HEK293 (cell line): ENCODE measurements around the gene MRC2.

ENCODE experiments used
- CTCF ChIA-PET: fragments of 350-600 bp; formaldehyde crosslinking; extraction: SDS; loops from one replicate; lab custom pipeline; 2021; ENCODE audit warnings: antibody characterized with exemption; lab: Yijun Ruan, JAX
- POLR2A ChIA-PET: fragments of 300-600 bp; formaldehyde crosslinking; extraction: SDS; loops from one replicate; lab custom pipeline; 2020; ENCODE audit warnings: antibody characterized with exemption, inconsistent platforms; lab: Yijun Ruan, JAX
- H3K27ac ChIP-seq: fragments of 200-500 bp; sonication (Bioruptor generic); 2 replicates; pipeline ENCODE4 v1.5.1; 2014; ENCODE audit warnings: low read depth, low read length, control low read depth, inconsistent platforms; ENCODE audit errors: extremely low read depth
- H3K36me3 ChIP-seq, 2 experiments: fragments of 200-500 bp in 1 of 2; sonication (Bioruptor generic) in 1 of 2; 1 replicate in 1 of 2; 2 replicates in 1 of 2; pipeline ENCODE4 v1.5.1; 2014 to 2017; ENCODE audit warnings: inconsistent platforms in 2 of 2, low read length in 2 of 2; ENCODE audit not compliant: control insufficient read depth in 2 of 2, insufficient read depth in 1 of 2
- H3K4me1 ChIP-seq: fragments of 200-500 bp; sonication (Bioruptor generic); 2 replicates; pipeline ENCODE4 v1.5.1; 2014; ENCODE audit warnings: mild to moderate bottlenecking, low read length, inconsistent platforms; ENCODE audit not compliant: control insufficient read depth, insufficient read depth
- H3K4me3 ChIP-seq: 2 replicates; pipeline ENCODE4 v1.5.1; 2011; ENCODE audit warnings: low read depth, mild to moderate bottlenecking, control low read depth, low read length, moderate library complexity
- H3K9me3 ChIP-seq: fragments of 200-500 bp; sonication (Bioruptor generic); 2 replicates; pipeline ENCODE4 v1.5.1; 2014; ENCODE audit warnings: low read depth, low read length, inconsistent platforms; ENCODE audit not compliant: control insufficient read depth, insufficient read depth
- MYNN ChIP-seq: fragments of 450-650 bp; formaldehyde crosslinking; IDR thresholded peaks from 2 replicates; pipeline ENCODE4 v1.5.1; 2016; ENCODE audit warnings: missing biosample characterization, missing genetic modification characterization, borderline replicate concordance
- PRDM4 ChIP-seq: fragments of 450-650 bp; formaldehyde crosslinking; IDR thresholded peaks from 2 replicates; pipeline ENCODE4 v1.5.1; 2017; ENCODE audit warnings: missing biosample characterization, missing genetic modification characterization
- SALL2 ChIP-seq: fragments of 450-650 bp; formaldehyde crosslinking; IDR thresholded peaks from 2 replicates; pipeline ENCODE4 v1.5.0; 2017; ENCODE audit warnings: missing biosample characterization, mild to moderate bottlenecking, missing genetic modification characterization, borderline replicate concordance
- TRIM28 ChIP-seq: IDR thresholded peaks from 2 replicates; pipeline ENCODE4 v1.6.1; 2011; ENCODE audit warnings: low read length, control low read depth, borderline replicate concordance
- YY1 ChIP-seq: fragments of 450-650 bp; formaldehyde crosslinking; IDR thresholded peaks from 2 replicates; pipeline ENCODE4 v1.5.1; 2018; ENCODE audit warnings: missing biosample characterization, missing genetic modification characterization
- ZEB2 ChIP-seq: fragments of 450-650 bp; formaldehyde crosslinking; IDR thresholded peaks from 2 replicates; pipeline ENCODE4 v1.5.1; 2016; ENCODE audit warnings: missing biosample characterization, missing genetic modification characterization
- ZNF211 ChIP-seq: fragments of 450-650 bp; formaldehyde crosslinking; IDR thresholded peaks from 2 replicates; pipeline ENCODE4 v1.5.1; 2016; ENCODE audit warnings: low read depth, missing biosample characterization, missing genetic modification characterization
- ZNF24 ChIP-seq: fragments of 450-650 bp; formaldehyde crosslinking; IDR thresholded peaks from 2 replicates; pipeline ENCODE4 v1.5.1; 2016; ENCODE audit warnings: missing biosample characterization, missing genetic modification characterization
- ZNF302 ChIP-seq: fragments of 450-650 bp; formaldehyde crosslinking; IDR thresholded peaks from 2 replicates; pipeline ENCODE4 v1.5.1; 2016; ENCODE audit warnings: missing biosample characterization, missing genetic modification characterization, low read depth
- ZNF501 ChIP-seq: fragments of 450-650 bp; formaldehyde crosslinking; IDR thresholded peaks from 2 replicates; pipeline ENCODE4 v1.5.1; 2016; ENCODE audit warnings: missing biosample characterization, missing genetic modification characterization
- ZNF521 ChIP-seq: fragments of 450-650 bp; formaldehyde crosslinking; IDR thresholded peaks from 2 replicates; pipeline ENCODE4 v1.5.1; 2017; ENCODE audit warnings: missing biosample characterization, mild to moderate bottlenecking, missing genetic modification characterization
- ZNF639 ChIP-seq: fragments of 450-650 bp; formaldehyde crosslinking; IDR thresholded peaks from 2 replicates; pipeline ENCODE4 v1.5.1; 2016; ENCODE audit warnings: missing biosample characterization, missing genetic modification characterization
- ZNF701 ChIP-seq: fragments of 450-650 bp; formaldehyde crosslinking; IDR thresholded peaks from 2 replicates; pipeline ENCODE4 v1.5.1; 2016; ENCODE audit warnings: missing biosample characterization, missing genetic modification characterization
- TF ChIP-seq, protein P1 (sequence below): fragments of 450-650 bp; formaldehyde crosslinking; IDR thresholded peaks from 2 replicates; pipeline ENCODE4 v1.5.1; 2016; ENCODE audit warnings: missing biosample characterization, missing genetic modification characterization
- TF ChIP-seq, protein P2 (sequence below): fragments of 450-650 bp; formaldehyde crosslinking; conservative IDR thresholded peaks from 2 replicates; pipeline ENCODE4 v1.5.1; 2016; ENCODE audit warnings: low read depth, missing biosample characterization, missing genetic modification characterization

MRC2 gene

GRCh38 chr17:62656446-62656845 is 29.0 kb downstream of the MRC2 start (continued):
- TF ChIP-seq PRDM4 (tag by site-specific recombination) (no peak), ZNF639 (tag by site-specific recombination) (no peak), ZNF211 (tag by site-specific recombination) (no peak), YY1 (no peak), SALL2 (tag by site-specific recombination) (no peak), ZNF501 (tag by site-specific recombination) (no peak)
- TF ChIP-seq, protein P1, sequence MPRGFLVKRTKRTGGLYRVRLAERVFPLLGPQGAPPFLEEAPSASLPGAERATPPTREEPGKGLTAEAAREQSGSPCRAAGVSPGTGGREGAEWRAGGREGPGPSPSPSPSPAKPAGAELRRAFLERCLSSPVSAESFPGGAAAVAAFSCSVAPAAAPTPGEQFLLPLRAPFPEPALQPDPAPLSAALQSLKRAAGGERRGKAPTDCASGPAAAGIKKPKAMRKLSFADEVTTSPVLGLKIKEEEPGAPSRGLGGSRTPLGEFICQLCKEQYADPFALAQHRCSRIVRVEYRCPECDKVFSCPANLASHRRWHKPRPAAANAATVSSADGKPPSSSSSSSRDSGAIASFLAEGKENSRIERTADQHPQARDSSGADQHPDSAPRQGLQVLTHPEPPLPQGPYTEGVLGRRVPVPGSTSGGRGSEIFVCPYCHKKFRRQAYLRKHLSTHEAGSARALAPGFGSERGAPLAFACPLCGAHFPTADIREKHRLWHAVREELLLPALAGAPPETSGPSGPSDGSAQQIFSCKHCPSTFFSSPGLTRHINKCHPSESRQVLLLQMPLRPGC (tag by site-specific recombination): no peak

DNA sequence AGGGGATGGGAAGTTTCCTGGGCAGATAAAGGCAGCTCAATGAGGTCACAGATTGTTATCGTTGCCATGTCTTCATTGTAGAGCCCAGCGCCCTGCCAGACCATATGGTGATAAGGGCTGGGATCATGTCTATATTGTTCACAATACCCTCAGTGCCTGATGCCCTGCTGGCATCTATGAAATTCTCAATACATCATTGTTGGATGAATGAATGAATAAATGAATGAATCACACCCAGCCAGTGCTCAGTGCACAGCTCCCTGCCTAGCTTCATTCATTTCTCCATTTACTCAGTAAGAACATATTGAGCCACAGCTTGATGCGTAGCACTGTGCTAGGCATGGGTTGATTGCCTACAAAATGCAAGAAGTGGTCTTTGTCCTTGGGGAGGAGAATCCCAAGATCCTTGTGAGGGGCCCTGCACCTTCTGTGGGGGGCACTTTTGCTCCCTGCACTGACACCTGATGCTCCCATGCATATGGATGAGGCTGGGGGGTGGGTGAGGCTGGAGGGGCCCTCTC is 29.7 kb downstream of the MRC2 start:
- peaks cover 9% of the 10 kb centered on the region for H3K4me1 ChIP-seq
- H3K36me3 ChIP-seq: peaks cover 0 to 13% of the 10 kb centered on the region in 2 experiments; a peak in 1 of 3 replicates
- no peaks in the 10 kb centered on the region for H3K9me3 ChIP-seq
- ChIA-PET POLR2A (no interaction called here), CTCF (interaction anchor here (0.6 to 1.0 kb wide), 2 partner anchors 175 to 235 kb away, joined by 3 read pairs; no protein-coding TSS in a partner anchor)
- H3K4me3 ChIP-seq: no peak overlapping the region
- no peak overlapping the region for H3K27ac ChIP-seq
- TF ChIP-seq ZNF24 (tag by site-specific recombination) (no peak), TRIM28 (peak; percentile 30; the same call in 1 of the 2 replicates)

DNA sequence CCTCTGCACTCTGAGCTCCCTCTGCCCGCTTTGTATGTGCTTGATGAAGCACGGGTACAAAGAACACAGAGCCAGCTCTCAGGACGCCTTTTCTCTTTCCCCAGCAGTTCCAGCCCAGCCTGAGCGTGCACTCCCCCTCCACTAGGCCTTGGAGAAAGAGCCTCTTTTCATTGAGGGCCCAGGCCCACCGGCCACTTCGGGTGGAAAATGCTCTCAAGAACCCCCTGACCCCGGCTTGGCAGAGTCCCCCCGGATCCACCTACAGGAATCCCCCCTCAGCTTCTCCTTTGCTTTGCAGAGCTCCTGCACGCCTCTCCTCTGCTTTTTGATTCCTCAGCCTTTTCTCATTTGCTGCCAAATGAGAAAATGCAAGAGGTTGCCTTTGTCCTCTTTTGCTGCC is 30.2 kb downstream of the MRC2 start:
- CTCF ChIA-PET: interaction anchor here (0.7 kb wide), 1 partner anchor 1245 kb away, joined by 5 read pairs; no protein-coding TSS in a partner anchor
- TF ChIP-seq ZNF521: no peak
- TF ChIP-seq ZNF302 (tag by site-specific recombination): no peak
- TF ChIP-seq ZEB2: no peak
- TF ChIP-seq, protein P2, sequence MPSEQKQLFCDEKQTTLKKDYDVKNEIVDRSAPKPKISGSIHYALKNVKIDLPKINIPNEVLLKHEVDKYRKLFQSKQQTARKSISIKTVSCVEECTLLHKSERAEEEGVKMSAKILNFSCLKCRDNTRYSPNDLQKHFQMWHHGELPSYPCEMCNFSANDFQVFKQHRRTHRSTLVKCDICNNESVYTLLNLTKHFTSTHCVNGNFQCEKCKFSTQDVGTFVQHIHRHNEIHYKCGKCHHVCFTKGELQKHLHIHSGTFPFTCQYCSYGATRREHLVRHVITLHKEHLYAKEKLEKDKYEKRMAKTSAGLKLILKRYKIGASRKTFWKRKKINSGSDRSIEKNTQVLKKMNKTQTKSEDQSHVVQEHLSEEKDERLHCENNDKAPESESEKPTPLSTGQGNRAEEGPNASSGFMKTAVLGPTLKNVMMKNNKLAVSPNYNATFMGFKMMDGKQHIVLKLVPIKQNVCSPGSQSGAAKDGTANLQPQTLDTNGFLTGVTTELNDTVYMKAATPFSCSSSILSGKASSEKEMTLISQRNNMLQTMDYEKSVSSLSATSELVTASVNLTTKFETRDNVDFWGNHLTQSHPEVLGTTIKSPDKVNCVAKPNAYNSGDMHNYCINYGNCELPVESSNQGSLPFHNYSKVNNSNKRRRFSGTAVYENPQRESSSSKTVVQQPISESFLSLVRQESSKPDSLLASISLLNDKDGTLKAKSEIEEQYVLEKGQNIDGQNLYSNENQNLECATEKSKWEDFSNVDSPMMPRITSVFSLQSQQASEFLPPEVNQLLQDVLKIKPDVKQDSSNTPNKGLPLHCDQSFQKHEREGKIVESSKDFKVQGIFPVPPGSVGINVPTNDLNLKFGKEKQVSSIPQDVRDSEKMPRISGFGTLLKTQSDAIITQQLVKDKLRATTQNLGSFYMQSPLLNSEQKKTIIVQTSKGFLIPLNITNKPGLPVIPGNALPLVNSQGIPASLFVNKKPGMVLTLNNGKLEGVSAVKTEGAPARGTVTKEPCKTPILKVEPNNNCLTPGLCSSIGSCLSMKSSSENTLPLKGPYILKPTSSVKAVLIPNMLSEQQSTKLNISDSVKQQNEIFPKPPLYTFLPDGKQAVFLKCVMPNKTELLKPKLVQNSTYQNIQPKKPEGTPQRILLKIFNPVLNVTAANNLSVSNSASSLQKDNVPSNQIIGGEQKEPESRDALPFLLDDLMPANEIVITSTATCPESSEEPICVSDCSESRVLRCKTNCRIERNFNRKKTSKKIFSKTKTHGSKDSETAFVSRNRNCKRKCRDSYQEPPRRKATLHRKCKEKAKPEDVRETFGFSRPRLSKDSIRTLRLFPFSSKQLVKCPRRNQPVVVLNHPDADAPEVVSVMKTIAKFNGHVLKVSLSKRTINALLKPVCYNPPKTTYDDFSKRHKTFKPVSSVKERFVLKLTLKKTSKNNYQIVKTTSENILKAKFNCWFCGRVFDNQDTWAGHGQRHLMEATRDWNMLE: no peak
- 0 out of 2 replicates have a peak, but pooled peaks have one; percentile 58 for TF ChIP-seq ZNF701 (tag by site-specific recombination)
- no peak for TF ChIP-seq MYNN (tag by site-specific recombination)
- TF ChIP-seq, all 188 proteins: peak for 1
- Histone ChIP-seq H3K4me3 (no peak overlapping the region), H3K4me1 (peaks cover 6% of the 10 kb centered on the region), H3K9me3 (no peaks in the 10 kb centered on the region), H3K27ac (no peak overlapping the region), H3K36me3 (peaks cover 0 to 13% of the 10 kb centered on the region in 2 experiments; a peak in 1 of 3 replicates)
- POLR2A ChIA-PET: no interaction called here
